22Rv1 (cell line): ENCODE results near the gene ATP6V1E1.

Source experiments
- CTCF ChIP-seq: fragments of 450-650 bp; IDR thresholded peaks from 2 replicates; pipeline ENCODE4 v1.5.1; 2017; ENCODE audit warnings: mild to moderate bottlenecking
- ZFX ChIP-seq: fragments of 450-650 bp; IDR thresholded peaks from 2 replicates; pipeline ENCODE4 v1.6.1; 2017; ENCODE audit warnings: antibody characterized with exemption, borderline replicate concordance

- no peak for TF ChIP-seq CTCF
- no peak for TF ChIP-seq ZFX
Measured at GRCh38 chr22:17664414-17665055, 36.0 kb upstream of the ATP6V1E1 start.
